Right lung (tissue), 5 donors: ENCODE data around the gene UBE2E3. TPM values are rescaled to one million over a fixed set of nuclear protein-coding genes. Genes with fewer than 3 reads are reported as not detected.

Source experiments
- DNase-seq, 2 donors: peaks; one replicate each; pipeline ENCODE4 v3.0.0-alpha.2; 2013
- polyA plus RNA-seq, 5 donors: library from polyadenylated mRNA; unstranded; fragments of 120-200 nt; gene quantifications; one replicate each; pipeline versions ENCODE4 v1.2.1 to v1.2.3, GENCODE V29; 2013; ENCODE audit warnings: inconsistent platforms in 1 of 5, low replicate concordance in 1 of 5; ENCODE audit not compliant: insufficient read length in 5 of 5, insufficient read depth in 1 of 5

The UBE2E3 gene
- polyA plus RNA-seq, 5 donors: 131 to 177 (median 160) TPM

- no peak for DNase-seq
Measured at GRCh38 chr2:180971811-180972210, 8.6 kb upstream of the UBE2E3 start.

- no peak for DNase-seq
Measured at GRCh38 chr2:180975585-180975984, 4.8 kb upstream of the UBE2E3 start.

- no peak for DNase-seq
Measured at GRCh38 chr2:180978903-180979748, 1.3 kb upstream of the UBE2E3 start.

- peak in 1 of 2 donors; percentile 25 for DNase-seq
Measured at GRCh38 chr2:180979749-180980105, 678 bp upstream of the UBE2E3 start.

GRCh38 chr2:180980943-180981911 is 822 bp downstream of the UBE2E3 start:
- DNase-seq: peak; percentile 18 to 20

- peak; percentile 42 to 53 for DNase-seq
Measured at GRCh38 chr2:180983468-180984242, 3.2 kb downstream of the UBE2E3 start.

GRCh38 chr2:180985771-180986395 is 5.5 kb downstream of the UBE2E3 start:
- no peak for DNase-seq

- DNase-seq: no peak
Measured at GRCh38 chr2:180987146-180987545, 6.7 kb downstream of the UBE2E3 start.

GRCh38 chr2:180990337-180990736 is 9.9 kb downstream of the UBE2E3 start:
- no peak for DNase-seq

GRCh38 chr2:180990794-180991193 is 10.4 kb downstream of the UBE2E3 start:
- DNase-seq: no peak

- no peak for DNase-seq
Measured at GRCh38 chr2:180991361-180991760, 11.0 kb downstream of the UBE2E3 start.

- DNase-seq: no peak
Measured at GRCh38 chr2:180991820-180992219, 11.4 kb downstream of the UBE2E3 start.

- DNase-seq: no peak
Measured at GRCh38 chr2:180992994-180993393, 12.6 kb downstream of the UBE2E3 start.

GRCh38 chr2:180999274-180999964 is 19.0 kb downstream of the UBE2E3 start:
- DNase-seq: no peak

- DNase-seq: no peak
Measured at GRCh38 chr2:181004647-181005325, 24.4 kb downstream of the UBE2E3 start.

GRCh38 chr2:181005326-181005655 is 24.9 kb downstream of the UBE2E3 start:
- no peak for DNase-seq

- no peak for DNase-seq
Measured at GRCh38 chr2:181005809-181006208, 25.4 kb downstream of the UBE2E3 start.

GRCh38 chr2:181007086-181007837 is 26.9 kb downstream of the UBE2E3 start:
- no peak for DNase-seq

GRCh38 chr2:181008407-181008806 is 28.0 kb downstream of the UBE2E3 start:
- DNase-seq: no peak
